ENCODE measurements around the gene NAALADL2.
A peak's percentile ranks its signal among the peaks of the same experiment; 100 is the strongest.
"Not testable (repeated sequence)": the region's sequence is repeated elsewhere in the genome, so short reads cannot be mapped to it uniquely, and the experiment has no call there.

The NAALADL2 gene

GRCh38 chr3:175484666-175485065 is 625.5 kb downstream of the NAALADL2 start:
- DNase-seq (ENCODE audit: low read depth) = no peak

GRCh38 chr3:175485436-175485835 is 626.3 kb downstream of the NAALADL2 start:
- no peak for DNase-seq (ENCODE audit: low read depth)

GRCh38 chr3:175486255-175486654 is 627.1 kb downstream of the NAALADL2 start:
- DNase-seq (ENCODE audit: low read depth) = no peak

- DNase-seq (ENCODE audit: low read depth) = no peak
Measured at GRCh38 chr3:175489406-175489805, 630.3 kb downstream of the NAALADL2 start.

- DNase-seq (ENCODE audit: low read depth) = no peak
Measured at GRCh38 chr3:175493301-175493700, 634.2 kb downstream of the NAALADL2 start.

GRCh38 chr3:175495331-175495730 is 636.2 kb downstream of the NAALADL2 start:
- DNase-seq (ENCODE audit: low read depth) = no peak

GRCh38 chr3:175502155-175502554 is 643.0 kb downstream of the NAALADL2 start:
- DNase-seq (ENCODE audit: low read depth) = no peak

GRCh38 chr3:175511219-175511785 is 652.2 kb downstream of the NAALADL2 start:
- DNase-seq (ENCODE audit: low read depth) = no peak

- DNase-seq (ENCODE audit: low read depth) = no peak
Measured at GRCh38 chr3:175512700-175513099, 653.6 kb downstream of the NAALADL2 start.

GRCh38 chr3:175518459-175518858 is 659.3 kb downstream of the NAALADL2 start:
- DNase-seq (ENCODE audit: low read depth) = no peak

GRCh38 chr3:175521406-175521805 is 662.3 kb downstream of the NAALADL2 start:
- DNase-seq (ENCODE audit: low read depth) = no peak

- no peak for DNase-seq (ENCODE audit: low read depth)
Measured at GRCh38 chr3:175526191-175526590, 667.1 kb downstream of the NAALADL2 start.

- no peak for DNase-seq (ENCODE audit: low read depth)
Measured at GRCh38 chr3:175526609-175527280, 667.6 kb downstream of the NAALADL2 start.

- not testable (repeated sequence) for DNase-seq (ENCODE audit: low read depth)
Measured at GRCh38 chr3:175528693-175529092, 669.6 kb downstream of the NAALADL2 start.

GRCh38 chr3:175535351-175535750 is 676.2 kb downstream of the NAALADL2 start:
- DNase-seq (ENCODE audit: low read depth) = no peak

- no peak for DNase-seq (ENCODE audit: low read depth)
Measured at GRCh38 chr3:175546115-175546514, 687.0 kb downstream of the NAALADL2 start.

- no peak for DNase-seq (ENCODE audit: low read depth)
Measured at GRCh38 chr3:175552929-175553328, 693.8 kb downstream of the NAALADL2 start.

- DNase-seq (ENCODE audit: low read depth) = no peak
Measured at GRCh38 chr3:175554801-175555200, 695.7 kb downstream of the NAALADL2 start.

- no peak for DNase-seq (ENCODE audit: low read depth)
Measured at GRCh38 chr3:175558261-175558660, 699.1 kb downstream of the NAALADL2 start.

GRCh38 chr3:175564363-175564762 is 705.2 kb downstream of the NAALADL2 start:
- DNase-seq (ENCODE audit: low read depth) = no peak

GRCh38 chr3:175571096-175571495 is 712.0 kb downstream of the NAALADL2 start:
- DNase-seq (ENCODE audit: low read depth) = no peak

GRCh38 chr3:175573226-175573625 is 714.1 kb downstream of the NAALADL2 start:
- DNase-seq (ENCODE audit: low read depth) = no peak

GRCh38 chr3:175580318-175580717 is 721.2 kb downstream of the NAALADL2 start:
- DNase-seq (ENCODE audit: low read depth) = no peak

GRCh38 chr3:175585898-175586297 is 726.8 kb downstream of the NAALADL2 start:
- peak; percentile 31 for DNase-seq (ENCODE audit: low read depth)

Data from HS-5 (cell line).